ENCODE measurements around the gene FAM20B.
A peak's percentile ranks its signal among the peaks of the same experiment; 100 is the strongest.
"Not testable (repeated sequence)": the region's sequence is repeated elsewhere in the genome, so short reads cannot be mapped to it uniquely, and the experiment has no call there.

Gene FAM20B, protein sequence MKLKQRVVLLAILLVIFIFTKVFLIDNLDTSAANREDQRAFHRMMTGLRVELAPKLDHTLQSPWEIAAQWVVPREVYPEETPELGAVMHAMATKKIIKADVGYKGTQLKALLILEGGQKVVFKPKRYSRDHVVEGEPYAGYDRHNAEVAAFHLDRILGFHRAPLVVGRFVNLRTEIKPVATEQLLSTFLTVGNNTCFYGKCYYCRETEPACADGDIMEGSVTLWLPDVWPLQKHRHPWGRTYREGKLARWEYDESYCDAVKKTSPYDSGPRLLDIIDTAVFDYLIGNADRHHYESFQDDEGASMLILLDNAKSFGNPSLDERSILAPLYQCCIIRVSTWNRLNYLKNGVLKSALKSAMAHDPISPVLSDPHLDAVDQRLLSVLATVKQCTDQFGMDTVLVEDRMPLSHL

DNA sequence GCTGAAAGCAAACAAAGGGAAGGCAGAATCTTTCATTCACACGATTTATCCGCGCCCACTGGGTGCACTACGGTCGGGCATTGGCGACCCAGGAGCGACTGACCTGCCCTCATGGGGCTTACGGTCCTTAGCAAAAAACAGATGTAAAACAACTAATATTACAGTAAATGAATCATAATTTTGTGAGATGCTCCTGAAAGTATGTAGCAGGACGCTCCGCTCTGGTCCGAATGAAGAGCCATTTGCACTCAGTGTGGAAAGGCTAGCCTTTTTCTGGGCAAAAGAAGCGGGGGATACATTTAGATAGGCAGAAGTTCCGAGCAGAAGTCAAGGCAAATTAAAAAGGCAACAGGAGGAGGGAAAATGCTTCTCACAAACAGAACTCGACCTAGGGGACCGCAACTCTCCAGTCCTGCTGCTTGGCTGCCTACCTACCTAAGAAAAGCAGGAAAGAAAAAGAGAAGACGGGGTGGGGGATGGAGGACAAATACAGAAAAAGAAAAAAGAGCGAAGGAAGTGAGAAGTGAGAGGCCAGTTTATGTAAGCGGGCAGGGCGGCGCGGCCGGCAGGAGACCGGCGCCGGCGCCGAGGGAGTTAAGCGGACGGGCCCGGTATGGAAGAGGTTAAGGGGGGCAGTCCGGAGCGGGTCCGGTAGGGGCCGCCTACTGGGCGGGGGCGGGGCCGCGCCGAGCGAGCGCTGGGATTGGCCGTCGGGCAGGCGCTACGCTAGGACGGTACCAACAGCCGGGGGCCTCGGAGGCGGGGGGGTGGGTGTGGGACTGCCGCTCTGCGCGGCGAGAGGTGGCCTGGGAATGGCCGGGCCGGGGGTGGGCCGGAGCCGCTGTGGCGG lies at the start of gene FAM20B:
FAM20B (plus strand) TSS at position 770 of the 850 bp plus-strand sequence. CDS start 17,954 bp downstream, outside the sequence.
- intact Hi-C loops (cut with micrococcal nuclease): loop anchor here (1.0 to 5.0 kb wide), 3 partner anchors 8 to 988 kb away; partner anchors contain the start of gene AXDND1
- peaks cover 63% of the 10 kb centered on the region for H3K4me1 Mint-ChIP-seq (ENCODE audit: low read depth)

DNA sequence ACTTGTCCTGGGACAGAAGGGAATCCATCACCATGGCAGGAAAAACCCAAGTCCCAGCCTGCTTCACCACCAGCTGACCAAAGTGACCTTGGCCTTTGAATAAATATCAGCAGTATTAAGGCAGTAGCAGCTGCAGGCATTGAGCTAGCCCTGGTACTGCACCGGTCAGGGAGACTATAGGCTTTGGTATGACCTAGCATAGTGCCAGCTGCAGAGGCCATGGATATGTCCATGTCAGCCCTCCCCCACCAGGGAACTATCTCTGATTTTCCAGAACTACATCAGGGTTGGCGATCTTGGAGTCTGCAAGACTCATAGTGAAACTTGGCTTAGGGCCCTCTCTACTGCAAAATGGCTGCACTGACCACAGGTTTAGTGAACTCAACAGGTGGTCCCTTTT lies 49.2 kb upstream of the FAM20B start:
- Mint-ChIP-seq H3K36me3 (ENCODE audit: low read depth) (peaks cover 6% of the 10 kb centered on the region), H3K27ac (no peak overlapping the region), H3K27me3 (no peaks in the 10 kb centered on the region), H3K4me3 (no peak overlapping the region), H3K9me3 (peaks cover 47% of the 10 kb centered on the region), H3K4me1 (ENCODE audit: low read depth) (no peaks in the 10 kb centered on the region)
- intact Hi-C loops (cut with micrococcal nuclease): no loop called here

More for the DNA sequence above, at the start of gene FAM20B:
- peak within 1 kb of the TSS; percentile 83 for H3K4me3 Mint-ChIP-seq
- H3K27me3 Mint-ChIP-seq: peaks cover 1% of the 10 kb centered on the region
- H3K9me3 Mint-ChIP-seq: no peaks in the 10 kb centered on the region
- H3K36me3 Mint-ChIP-seq (ENCODE audit: low read depth): peaks cover 5% of the 10 kb centered on the region
- peak within 1 kb of the TSS; percentile 84 for H3K27ac Mint-ChIP-seq

DNA sequence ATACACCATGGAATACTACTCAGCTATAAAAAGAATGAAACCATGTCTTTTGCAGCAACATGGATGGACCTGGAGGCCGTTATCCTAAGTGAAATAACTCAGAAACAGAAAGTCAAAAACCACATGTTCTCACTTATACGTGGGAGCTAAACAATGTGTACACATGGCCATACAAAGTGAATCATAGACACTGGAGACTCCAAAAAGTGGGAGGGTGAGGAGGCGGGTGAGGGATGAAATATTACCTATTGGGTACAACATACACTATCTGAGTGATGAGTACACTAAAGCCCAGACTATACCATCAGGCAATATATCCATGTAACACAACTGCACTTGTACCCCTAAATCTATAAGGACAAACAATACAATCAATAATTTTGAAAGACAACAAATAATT lies 39.5 kb upstream of the FAM20B start:
- no peaks in the 10 kb centered on the region for H3K36me3 Mint-ChIP-seq (ENCODE audit: low read depth)
- no peaks in the 10 kb centered on the region for H3K27me3 Mint-ChIP-seq
- no peak overlapping the region for H3K4me3 Mint-ChIP-seq
- H3K9me3 Mint-ChIP-seq: peaks cover 3% of the 10 kb centered on the region
- no peaks in the 10 kb centered on the region for H3K4me1 Mint-ChIP-seq (ENCODE audit: low read depth)
- no peak overlapping the region for H3K27ac Mint-ChIP-seq
- intact Hi-C loops (cut with micrococcal nuclease): no loop called here

DNA sequence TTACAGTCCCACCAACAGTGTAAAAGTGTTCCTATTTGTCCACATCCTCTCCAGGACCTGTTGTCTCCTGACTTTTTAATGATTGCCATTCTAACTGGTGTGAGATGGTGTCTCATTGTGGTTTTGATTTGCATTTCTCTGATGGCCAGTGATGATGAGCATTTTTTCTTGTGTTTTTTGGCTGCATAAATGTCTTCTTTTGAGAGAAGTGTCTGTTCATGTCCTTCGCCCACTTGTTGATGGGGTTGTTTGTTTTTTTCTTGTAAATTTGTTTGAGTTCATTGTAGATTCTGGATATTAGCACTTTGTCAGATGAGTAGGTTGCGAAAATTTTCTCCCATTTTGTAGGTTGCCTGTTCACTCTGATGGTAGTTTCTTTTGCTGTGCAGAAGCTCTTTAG lies 37.5 kb upstream of the FAM20B start:
- intact Hi-C loops (cut with micrococcal nuclease); H3K27ac Mint-ChIP-seq; H3K9me3 Mint-ChIP-seq; H3K36me3 Mint-ChIP-seq (ENCODE audit: low read depth); H3K27me3 Mint-ChIP-seq; H3K4me1 Mint-ChIP-seq (ENCODE audit: low read depth); H3K4me3 Mint-ChIP-seq: not testable (repeated sequence)

DNA sequence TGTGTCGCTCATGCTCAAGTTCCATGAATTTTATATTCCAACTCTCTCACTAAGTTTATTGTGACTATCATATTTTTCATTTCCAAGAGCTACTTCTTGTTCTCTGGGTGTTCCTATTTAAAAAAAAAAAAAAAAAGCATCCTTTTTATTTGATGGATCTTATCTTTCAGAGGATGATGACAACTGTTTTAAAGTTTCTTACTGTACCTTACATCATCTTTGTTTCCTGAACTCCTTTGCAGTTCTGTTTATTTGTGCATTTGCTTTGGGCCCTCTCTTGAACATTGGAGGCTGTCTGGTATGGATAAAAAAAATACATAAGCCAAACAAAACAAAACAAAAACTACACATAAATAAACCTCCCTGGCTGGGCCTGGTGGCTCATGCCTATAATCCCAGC lies 32.1 kb upstream of the FAM20B start:
- Mint-ChIP-seq H3K4me3 (no peak overlapping the region), H3K9me3 (peaks cover 23% of the 10 kb centered on the region), H3K4me1 (ENCODE audit: low read depth) (no peaks in the 10 kb centered on the region), H3K27me3 (no peaks in the 10 kb centered on the region), H3K36me3 (ENCODE audit: low read depth) (no peaks in the 10 kb centered on the region), H3K27ac (no peak overlapping the region)
- intact Hi-C loops (cut with micrococcal nuclease): no loop called here

DNA sequence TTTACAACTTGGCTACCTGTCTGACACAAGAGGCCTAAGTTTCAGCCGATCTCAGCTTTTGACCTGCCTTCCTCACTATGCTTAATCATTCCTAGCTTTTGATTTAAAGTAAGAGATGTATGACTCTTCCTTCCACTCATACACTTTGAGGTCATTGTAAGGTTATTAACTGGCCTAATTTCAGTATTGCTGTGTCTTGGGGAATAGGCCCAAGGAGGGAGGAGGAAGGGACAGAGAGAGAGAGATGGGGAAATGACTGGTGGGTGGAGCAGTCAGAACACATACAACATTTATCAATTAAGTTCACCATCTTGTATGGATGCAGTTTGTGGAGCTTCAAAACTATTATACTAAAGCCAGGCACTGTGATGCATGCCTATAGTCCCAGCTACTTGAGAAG lies 28.3 kb upstream of the FAM20B start:
- Mint-ChIP-seq H3K36me3 (ENCODE audit: low read depth) (no peaks in the 10 kb centered on the region), H3K27ac (no peak overlapping the region), H3K4me3 (no peak overlapping the region), H3K9me3 (peaks cover 16% of the 10 kb centered on the region), H3K4me1 (ENCODE audit: low read depth) (peaks cover under 1% of the 10 kb centered on the region), H3K27me3 (no peaks in the 10 kb centered on the region)
- intact Hi-C loops (cut with micrococcal nuclease): no loop called here

DNA sequence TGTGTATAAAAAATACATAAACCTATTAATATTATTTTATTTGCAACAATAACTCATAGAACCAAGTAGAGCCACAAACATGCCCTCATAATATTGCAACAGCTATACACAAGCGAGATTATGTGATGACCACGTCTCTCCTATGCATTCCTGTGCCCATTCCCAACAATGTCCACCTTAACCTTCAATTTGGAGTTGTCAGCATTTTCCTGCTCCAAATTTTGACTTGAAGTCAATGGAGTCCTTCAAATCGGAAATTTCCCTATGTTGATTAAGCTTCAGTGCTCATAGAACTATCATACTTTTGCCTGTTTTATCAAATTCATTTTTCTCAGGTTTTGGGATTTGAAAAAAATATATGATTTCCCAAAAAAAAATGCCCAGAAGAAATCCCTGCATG lies 27.4 kb upstream of the FAM20B start:
- Mint-ChIP-seq H3K4me3 (no peak overlapping the region), H3K27me3 (no peaks in the 10 kb centered on the region), H3K36me3 (ENCODE audit: low read depth) (no peaks in the 10 kb centered on the region), H3K4me1 (ENCODE audit: low read depth) (peaks cover 7% of the 10 kb centered on the region), H3K9me3 (peaks cover 14% of the 10 kb centered on the region), H3K27ac (no peak overlapping the region)
- intact Hi-C loops (cut with micrococcal nuclease): no loop called here

DNA sequence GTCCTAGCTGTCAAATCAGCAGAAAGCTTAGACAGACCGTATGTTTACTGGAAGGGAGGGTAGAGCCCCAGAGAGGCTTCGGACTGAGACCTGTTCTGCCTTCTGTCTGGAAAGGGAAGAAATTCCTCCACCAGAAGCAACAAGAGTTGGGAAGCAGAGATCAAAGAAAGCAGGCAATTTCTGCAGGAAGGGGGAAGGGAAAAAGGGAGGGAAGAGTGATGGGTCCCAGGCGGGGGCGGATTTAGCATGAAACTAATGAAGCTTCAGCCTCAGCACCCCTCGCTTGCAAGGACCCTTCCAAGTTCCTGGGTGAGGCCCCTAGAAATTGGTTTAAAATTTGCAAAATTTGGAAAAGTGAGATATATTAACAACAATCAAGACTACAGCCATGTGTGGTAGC lies 26.6 kb upstream of the FAM20B start:
- H3K9me3 Mint-ChIP-seq: peaks cover 10% of the 10 kb centered on the region
- intact Hi-C loops (cut with micrococcal nuclease): no loop called here
- H3K27me3 Mint-ChIP-seq: no peaks in the 10 kb centered on the region
- H3K4me3 Mint-ChIP-seq: no peak overlapping the region
- H3K27ac Mint-ChIP-seq: no peak overlapping the region
- H3K36me3 Mint-ChIP-seq (ENCODE audit: low read depth): no peaks in the 10 kb centered on the region
- H3K4me1 Mint-ChIP-seq (ENCODE audit: low read depth): peaks cover 7% of the 10 kb centered on the region

DNA sequence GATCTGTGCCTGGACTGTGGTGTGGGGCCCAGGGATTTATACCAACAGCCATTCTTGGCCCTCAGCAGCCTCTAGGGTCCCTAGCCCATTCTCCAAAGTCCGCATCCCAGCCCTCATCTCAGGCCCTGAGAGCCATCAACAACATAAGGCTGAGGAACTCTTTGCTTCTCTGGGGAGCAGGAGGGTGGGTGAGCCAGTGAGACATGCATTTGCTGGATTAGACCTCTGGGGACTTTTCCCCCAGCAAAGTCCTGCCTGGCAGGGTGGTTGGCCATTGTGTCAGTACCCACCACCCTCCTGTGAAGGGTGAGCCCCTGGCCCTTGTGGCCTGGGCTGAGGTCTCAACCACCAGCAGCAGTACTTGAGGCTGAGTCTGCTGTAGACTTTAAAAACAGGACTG lies 24.2 kb upstream of the FAM20B start:
- H3K36me3 Mint-ChIP-seq (ENCODE audit: low read depth): no peaks in the 10 kb centered on the region
- intact Hi-C loops (cut with micrococcal nuclease): no loop called here
- H3K27me3 Mint-ChIP-seq: no peaks in the 10 kb centered on the region
- H3K4me3 Mint-ChIP-seq: no peak overlapping the region
- H3K4me1 Mint-ChIP-seq (ENCODE audit: low read depth): peaks cover 7% of the 10 kb centered on the region
- no peak overlapping the region for H3K27ac Mint-ChIP-seq
- no peaks in the 10 kb centered on the region for H3K9me3 Mint-ChIP-seq

DNA sequence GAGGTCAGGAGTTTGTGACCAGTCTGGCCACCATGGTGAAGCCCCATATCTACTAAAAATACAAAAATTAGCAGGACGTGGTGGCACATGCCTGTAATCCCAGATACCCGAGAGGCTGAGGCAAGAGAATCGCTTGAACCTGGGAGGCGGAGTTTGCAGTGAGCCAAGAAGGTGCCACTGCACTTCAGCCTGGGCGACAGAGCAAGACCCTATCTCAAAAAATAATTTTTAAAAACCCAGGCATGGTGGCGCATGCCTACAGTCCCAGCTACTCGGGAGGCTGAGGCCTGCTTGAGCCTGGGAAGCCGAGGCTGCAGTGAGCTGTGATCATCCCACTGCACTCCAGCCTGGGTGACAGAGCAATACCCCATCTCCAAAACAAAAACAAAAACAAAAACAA lies 23.6 kb upstream of the FAM20B start:
- H3K27me3 Mint-ChIP-seq, H3K9me3 Mint-ChIP-seq: not testable (repeated sequence)

DNA sequence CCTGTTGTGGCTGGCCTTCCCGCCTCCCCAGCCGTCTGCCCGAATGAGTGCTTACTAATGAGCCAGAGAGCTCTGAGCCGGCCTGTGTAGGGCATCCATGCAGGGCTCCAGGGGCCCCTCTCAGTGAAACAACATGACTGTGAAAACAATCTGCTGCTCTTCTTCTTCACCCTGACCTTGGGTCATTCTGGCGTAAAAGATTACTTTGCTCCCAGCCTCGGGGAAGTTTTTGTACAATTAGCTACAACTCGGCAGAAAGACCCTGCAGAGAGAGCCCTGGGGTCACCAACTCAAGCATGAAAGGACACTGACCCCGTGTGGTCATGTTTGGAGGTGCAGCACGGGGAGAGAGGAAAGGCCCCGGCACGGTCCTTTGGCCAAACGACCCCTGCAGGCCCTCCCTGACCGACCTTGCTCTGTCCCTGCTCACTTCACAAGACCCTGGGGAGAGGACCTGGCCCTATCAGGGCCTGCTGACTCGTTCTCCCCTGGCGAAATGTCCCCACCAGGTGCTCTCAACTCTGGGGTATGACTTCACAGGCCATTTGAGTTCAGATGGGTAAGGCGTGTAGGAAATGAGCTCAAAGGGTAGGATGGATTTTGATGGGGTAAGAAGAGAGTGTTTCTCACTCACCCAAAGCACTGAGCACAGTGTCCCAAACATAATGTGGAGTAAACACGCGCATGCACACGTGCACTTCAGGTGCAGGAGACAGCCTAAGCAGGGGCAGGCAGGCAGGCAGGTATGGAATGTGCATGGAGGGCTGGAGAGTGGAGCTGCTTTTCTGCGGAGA lies 22.9 kb upstream of the FAM20B start:
- H3K4me1 Mint-ChIP-seq (ENCODE audit: low read depth): peaks cover 7% of the 10 kb centered on the region
- intact Hi-C loops (cut with micrococcal nuclease): loop anchor here (1.0 to 2.0 kb wide), 3 partner anchors 228 to 692 kb away; no protein-coding TSS in a partner anchor
- H3K4me3 Mint-ChIP-seq: no peak overlapping the region
- no peaks in the 10 kb centered on the region for H3K36me3 Mint-ChIP-seq (ENCODE audit: low read depth)
- H3K27me3 Mint-ChIP-seq: no peaks in the 10 kb centered on the region
- no peaks in the 10 kb centered on the region for H3K9me3 Mint-ChIP-seq
- no peak overlapping the region for H3K27ac Mint-ChIP-seq

More for the DNA sequence above, 23.6 kb upstream of the FAM20B start:
- not testable (repeated sequence) for H3K4me3 Mint-ChIP-seq; H3K27ac Mint-ChIP-seq; H3K4me1 Mint-ChIP-seq (ENCODE audit: low read depth); H3K36me3 Mint-ChIP-seq (ENCODE audit: low read depth)
- intact Hi-C loops (cut with micrococcal nuclease): loop anchor here (1.0 to 2.0 kb wide), 3 partner anchors 227 to 691 kb away; no protein-coding TSS in a partner anchor

DNA sequence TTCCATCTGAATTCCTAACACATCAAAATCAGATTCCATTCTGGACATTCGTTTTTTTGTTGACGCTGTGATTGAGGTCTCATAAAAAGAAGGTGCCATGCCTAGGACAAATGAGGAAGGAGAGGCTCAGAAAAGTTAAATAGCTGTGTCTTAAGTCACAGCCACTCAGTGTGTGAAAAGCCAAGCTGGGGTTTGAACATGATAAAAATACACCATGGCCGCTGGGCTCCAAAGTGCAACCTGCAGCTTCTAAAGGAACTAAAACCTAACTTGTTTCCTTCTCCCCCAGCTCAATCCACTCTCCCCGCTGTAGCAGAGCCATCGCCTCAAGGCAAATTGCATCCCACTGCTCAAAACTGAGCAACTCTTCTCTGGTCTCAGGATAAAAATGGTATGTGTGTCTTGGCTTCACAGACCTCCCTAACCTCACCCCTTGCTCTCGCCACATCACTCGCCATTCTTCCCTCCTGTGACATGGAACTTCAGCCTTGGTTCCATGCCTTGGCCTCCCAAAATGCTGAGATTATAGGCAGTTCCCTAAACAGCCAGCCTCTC lies 22.1 kb upstream of the FAM20B start:
- Mint-ChIP-seq H3K27ac (no peak overlapping the region), H3K9me3 (no peaks in the 10 kb centered on the region), H3K27me3 (no peaks in the 10 kb centered on the region), H3K4me1 (ENCODE audit: low read depth) (peaks cover 7% of the 10 kb centered on the region), H3K4me3 (no peak overlapping the region), H3K36me3 (ENCODE audit: low read depth) (no peaks in the 10 kb centered on the region)
- intact Hi-C loops (cut with micrococcal nuclease): loop anchor here (2.0 kb wide), 2 partner anchors 229 to 693 kb away; no protein-coding TSS in a partner anchor

DNA sequence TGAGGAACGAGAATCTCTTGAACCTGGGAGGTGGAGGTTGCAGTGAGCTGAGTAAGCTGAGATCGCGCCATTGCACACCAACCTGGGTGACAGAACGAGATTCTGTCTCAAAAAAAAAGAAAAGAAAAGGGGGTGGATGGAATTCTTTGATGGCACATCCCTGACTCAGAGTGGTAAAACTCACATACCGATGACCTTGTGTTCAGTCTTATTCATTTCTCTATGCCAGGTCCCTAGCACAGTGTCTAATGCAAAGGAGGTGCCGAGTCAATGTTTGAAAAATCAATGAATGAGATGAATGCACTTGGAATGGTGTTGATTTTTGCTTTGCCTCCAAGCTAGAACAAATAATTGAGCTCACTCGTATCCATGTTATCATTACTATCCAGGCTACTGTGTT lies 18.5 kb upstream of the FAM20B start:
- intact Hi-C loops (cut with micrococcal nuclease): no loop called here
- no peaks in the 10 kb centered on the region for H3K9me3 Mint-ChIP-seq
- no peaks in the 10 kb centered on the region for H3K36me3 Mint-ChIP-seq (ENCODE audit: low read depth)
- H3K4me1 Mint-ChIP-seq (ENCODE audit: low read depth): peaks cover 7% of the 10 kb centered on the region
- no peak overlapping the region for H3K27ac Mint-ChIP-seq
- no peaks in the 10 kb centered on the region for H3K27me3 Mint-ChIP-seq
- H3K4me3 Mint-ChIP-seq: no peak overlapping the region

Data from dendritic cell treated with granulocyte-macrophage colony-stimulating factor and Interleukin-4, amounts not matched to agents 40 ng/mL and 50 ng/mL, for 4 days (primary cell).